IPS-NIHi7 (cell line): ENCODE data around the gene MFSD12.

Experiments
- DNase-seq: peaks from one replicate; pipeline ENCODE4 v3.0.0; 2012; ENCODE audit warnings: mixed read lengths; ENCODE audit errors: extremely low spot score

Gene MFSD12

DNA sequence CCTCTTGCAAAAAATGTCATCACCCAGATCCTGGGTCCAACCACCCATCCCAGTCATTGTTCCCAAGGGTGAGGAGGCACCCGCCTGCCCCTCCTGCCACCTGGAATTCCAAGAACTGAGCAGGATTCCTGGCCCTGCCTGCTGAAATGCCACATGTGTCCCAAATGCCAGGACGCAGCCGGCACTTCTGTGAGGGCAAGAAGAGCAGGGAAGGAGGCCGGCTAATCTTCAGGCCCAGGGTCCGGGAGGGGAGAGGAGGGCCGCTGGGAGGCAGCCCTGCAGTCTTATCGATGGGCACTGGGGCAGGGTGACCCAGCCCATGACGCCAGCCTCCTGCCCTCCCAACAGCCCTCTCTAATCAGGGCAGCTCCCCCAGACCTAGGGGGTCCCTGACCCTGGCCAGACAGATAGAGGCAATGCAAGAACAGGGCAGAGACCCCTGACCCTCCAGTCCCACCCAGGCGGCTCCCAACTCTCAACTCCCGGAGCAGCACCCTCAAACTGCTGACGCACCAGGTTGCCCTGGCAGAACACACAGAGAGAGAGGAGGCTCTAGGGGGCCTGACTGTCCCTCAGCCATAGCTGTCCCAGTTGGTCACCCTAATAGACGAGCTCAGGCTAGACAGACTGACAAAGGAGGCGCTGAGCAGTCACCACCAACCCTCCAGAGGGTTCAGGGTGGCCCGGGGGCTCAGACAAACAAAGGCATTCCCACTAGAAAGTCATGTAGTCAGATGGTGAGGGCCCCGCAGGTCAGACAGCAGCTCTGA lies 1.5 kb downstream of the MFSD12 start:
- no peak for DNase-seq

DNA sequence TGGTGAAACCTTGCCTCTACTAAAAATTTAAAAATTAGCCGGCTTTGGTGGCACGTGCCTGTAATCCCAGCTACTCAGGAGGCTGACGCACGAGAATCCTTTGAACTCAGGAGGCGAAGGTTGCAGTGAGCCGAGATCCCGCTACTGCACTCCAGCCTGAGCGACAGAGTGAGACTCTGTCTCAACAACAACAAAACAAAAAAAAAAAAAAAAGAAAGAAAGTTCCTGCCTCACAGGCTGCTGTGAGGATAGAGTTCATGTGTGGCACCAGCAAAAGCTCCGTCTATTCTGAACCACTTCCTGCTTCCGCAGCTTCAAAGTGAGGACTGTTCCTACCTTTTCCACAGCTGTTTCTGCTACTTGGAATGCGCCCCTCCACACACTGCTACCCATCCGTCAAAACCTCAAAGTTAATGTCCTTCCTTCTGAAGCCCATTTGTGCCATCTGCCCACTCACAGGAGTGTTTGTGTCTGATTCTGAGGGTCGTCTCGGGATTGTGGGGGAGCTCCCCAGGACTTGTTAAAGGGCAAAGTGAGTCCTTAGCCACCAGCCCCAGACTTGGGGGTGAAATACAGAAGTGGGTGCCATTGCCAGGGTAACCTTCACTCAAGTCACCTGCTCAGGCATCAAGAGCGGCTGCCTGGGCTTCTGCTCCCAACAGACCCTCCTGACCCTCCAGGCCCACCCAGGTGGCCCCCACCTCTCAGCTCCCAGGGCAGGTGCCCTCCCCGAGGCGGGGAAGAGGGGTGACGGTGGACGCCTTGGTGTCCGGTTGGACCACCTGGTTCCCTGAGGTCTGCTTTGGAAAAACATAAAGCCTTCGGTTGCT lies 2.9 kb downstream of the MFSD12 start:
- DNase-seq = no peak

- no peak for DNase-seq
Observed at GRCh38 chr19:3551792-3552095, 5.6 kb downstream of the MFSD12 start.

DNA sequence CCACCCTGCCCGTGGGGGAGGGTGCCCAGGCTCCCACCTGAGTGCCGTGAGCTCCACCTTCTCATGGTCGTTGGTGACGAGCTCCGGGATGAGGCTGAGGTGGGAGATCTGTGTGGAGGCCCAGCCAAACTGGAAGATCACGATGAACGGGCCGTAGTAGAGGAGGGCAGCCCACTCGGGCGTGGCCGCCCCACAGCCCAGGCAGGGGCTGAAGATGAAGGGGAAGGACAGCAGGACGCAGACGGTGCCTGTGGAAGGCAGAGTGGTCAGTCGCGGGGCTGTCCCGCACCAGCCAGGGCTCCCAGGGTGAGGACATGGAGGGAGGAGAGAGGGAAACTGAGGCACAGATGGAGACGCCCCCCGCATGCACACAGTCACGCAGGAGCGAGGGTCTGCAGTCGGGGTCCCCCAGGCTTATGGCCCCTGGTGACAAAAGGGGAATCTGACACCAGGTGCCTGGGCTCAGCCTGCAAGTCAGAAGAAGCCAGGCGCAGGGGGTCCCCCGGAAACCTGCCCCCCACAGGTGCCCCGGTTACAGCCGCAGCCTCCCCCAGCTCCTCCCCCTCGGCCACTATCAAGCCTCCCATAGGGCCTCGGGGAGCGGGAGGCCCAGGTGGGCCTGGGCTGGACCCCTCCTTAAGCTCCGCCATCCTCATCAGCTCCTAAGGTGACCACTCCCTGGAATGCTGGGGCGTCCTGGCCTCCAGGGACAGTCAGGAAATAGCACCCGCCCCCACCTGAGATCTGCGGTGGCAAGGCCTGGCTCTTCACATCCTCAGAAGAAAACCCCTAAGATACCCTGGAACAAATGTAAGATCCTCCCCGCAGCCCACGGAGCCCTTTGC lies 6.2 kb downstream of the MFSD12 start:
- DNase-seq = no peak

- DNase-seq = no peak
Observed at GRCh38 chr19:3549816-3550215, 7.6 kb downstream of the MFSD12 start.

- DNase-seq = no peak
Observed at GRCh38 chr19:3548606-3549005, 8.8 kb downstream of the MFSD12 start.

DNA sequence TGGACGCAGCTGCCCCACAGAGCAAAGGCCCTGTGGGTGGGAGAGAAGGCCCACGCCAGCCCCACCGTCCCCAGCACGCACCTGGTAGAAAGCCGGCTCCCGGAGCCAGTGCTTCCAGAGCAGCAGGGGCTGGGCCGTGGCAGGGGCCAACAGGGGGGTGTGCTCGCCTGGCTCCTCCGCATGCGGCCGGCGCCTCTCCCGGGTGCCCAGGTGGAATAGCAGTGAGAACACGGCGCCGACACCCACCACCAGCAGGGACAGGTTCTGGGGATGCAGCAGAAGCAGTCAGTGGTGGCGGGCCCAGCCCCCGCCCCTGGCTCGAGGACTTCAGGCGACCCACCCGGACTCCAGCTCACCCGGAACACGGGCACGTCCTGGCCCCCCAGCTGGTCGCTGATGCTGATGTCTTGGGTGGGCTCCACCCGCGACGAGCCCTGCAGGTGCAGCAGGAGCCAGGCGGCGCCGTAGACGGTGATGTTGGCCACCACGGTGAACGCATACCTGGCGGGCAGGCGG lies 9.6 kb downstream of the MFSD12 start:
- no peak for DNase-seq

DNA sequence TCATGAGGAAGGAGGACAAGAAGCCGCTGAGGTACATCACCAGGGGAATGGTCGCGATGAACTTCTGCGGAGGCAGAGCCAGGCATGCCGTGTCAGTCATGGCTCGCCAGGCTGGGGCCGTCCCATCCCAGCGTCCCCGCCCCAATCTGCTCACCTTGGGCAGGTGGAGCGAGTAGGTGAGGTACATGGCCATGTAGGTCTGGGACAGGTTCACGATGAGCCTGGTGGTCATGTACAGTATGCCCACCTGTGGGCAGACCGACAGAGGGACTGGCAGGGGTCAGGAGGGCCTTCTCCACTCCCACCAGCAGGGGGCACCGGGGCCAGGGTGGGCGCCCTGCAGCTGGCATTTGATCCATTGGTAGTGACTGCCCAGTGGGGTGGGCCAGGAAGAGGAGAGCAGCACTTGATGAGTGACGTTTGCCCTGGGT lies 10.1 kb downstream of the MFSD12 start:
- no peak for DNase-seq

DNA sequence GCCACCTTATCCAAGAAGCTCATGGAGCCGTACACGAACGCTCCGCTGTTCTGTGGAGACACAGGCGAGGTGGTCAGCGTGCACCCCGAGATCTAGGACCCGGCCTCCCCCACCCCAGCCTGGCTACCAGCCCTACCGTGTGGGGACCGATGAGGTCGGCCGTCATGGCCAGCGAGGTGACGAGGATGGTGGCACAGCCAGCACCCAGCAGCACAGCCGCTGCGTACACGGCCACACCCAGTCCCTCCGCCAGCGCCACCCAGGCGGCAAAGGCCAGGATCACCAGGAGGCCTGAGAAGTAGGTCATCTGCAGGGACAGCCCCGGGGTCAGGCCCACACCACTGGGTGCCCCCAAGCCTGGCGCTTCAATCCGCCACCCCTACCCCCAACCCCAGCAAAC lies 11.3 kb downstream of the MFSD12 start:
- DNase-seq = no peak

DNA sequence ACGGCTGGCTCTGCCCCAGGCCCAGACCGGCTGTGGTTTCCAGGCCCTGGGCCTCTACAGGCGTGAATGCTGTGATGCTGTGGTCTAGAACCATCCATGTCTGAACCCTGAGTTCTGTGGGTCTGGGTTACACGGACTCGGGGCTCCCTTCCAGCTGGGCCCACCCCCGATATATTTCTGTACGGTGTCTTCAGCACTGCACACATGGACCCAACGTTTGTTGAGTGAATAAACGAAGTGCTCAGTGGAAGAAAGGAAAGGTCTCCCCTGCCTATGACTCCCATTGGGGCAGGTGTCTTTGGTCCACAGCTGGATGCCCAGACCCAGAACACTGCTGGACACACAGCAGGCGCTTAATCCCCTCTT lies 11.7 kb downstream of the MFSD12 start:
- no peak for DNase-seq

DNA sequence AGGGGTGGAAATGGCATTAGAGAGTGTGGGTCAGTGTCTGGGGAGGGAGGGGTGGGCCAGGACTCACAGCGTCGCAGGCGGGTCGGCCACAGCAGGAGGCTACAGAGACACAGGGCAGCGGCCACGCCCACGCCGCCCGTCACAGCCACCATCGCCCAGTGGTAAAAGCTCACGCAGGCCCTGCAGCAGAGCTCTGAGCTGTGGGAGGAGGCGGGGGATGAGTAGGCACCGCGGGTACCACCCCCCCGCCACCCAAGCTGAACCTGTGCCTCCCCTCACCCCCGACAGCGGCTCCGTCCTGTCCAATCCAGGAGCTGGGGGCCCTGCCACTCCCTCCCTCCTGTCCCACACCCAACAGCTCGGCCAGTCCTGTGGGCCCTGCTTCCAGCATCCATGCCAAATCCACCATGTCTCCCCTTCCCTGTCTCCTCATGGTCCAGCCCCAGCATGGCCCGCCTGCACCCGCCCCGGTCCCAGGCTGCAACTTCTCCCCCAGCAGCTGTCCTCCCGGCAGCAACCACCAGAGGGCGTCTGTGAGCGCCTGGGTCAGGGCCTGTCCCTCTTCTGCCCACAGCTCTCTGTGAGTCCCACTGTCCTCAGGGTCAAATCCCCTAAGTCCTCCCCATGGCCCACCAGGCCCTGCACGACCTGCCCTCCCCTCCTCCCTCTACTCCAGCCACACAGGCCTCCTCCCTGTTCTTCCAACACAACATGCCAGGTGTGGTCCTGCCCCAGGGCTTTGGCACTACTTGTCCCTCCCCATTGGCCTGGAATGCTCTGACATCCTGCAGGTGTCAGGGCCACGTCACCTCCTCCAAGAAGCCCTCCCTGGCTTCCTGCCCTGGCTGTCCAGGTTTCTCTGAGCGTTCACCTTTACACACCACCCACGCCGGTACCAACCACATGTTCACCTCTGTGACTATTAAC lies 12.4 kb downstream of the MFSD12 start:
- DNase-seq = peak; percentile 94

GRCh38 chr19:3544058-3544376 lies 13.4 kb downstream of the MFSD12 start:
- DNase-seq = no peak

GRCh38 chr19:3543150-3544057 lies 14.0 kb downstream of the MFSD12 start:
- DNase-seq = no peak

- no peak for DNase-seq
Observed at GRCh38 chr19:3539756-3540118, 17.6 kb downstream of the MFSD12 start.

- DNase-seq = peak; percentile 63
Observed at GRCh38 chr19:3538965-3539755, 18.2 kb downstream of the MFSD12 start, which contains the start of gene TEKTIP1. TEKTIP1 (plus strand) TSS chr19:3539174; CDS start chr19:3539178, 4 bp downstream.

DNA sequence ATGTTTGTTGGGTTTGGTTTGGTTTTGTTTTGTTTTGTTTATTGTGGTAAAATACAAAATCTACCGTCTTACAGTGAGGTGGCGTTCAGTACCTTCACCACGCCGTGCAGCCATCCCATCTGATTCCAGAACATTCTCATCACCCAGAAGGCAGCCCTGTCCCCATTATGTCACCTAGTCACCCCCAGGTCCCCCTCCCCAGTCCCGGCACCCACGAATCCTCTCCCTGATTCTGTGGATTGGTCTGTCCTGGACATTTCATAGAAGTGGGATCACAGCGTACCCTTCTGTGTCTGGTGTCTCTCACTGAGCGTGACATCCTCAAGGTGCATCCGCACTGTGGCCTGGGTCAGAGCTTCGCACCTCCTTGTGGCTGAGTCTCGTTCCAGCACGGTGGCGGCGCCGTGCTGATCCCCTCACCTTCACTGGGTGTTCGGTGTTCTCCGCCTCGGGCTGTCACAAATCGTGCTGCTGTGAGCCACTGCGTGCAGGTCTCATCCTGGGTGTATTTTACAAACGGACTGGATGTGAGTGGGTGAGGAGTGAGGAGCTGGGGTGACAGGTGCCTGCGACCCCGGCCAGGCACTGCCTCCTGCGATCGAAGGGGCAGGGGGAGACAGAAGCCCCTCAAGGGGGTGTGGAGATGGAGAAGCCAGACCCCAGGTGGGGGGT lies 19.0 kb downstream of the MFSD12 start:
- DNase-seq = no peak

GRCh38 chr19:3537438-3538240 lies 19.7 kb downstream of the MFSD12 start:
- no peak for DNase-seq

DNA sequence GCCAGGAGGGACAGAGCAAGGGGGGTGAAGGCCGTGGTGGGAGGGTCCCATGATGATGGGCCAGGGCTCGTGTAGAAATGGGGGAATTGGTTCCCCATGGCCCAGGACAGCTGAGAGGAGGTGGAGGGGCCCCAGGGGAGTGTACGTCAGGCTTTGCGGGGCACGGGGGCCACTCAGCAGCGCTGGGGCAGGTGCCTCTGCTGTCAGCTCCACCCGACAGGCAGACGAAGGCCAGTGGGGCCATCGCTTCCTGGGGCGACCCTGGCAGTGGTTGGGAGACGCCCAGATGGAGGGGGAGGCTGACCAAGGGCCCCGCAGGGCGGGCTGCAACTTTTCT lies 20.3 kb downstream of the MFSD12 start:
- DNase-seq = no peak
